ENCODE data around the gene TMSB10. TPM values are rescaled to one million over a fixed set of nuclear protein-coding genes. Genes with fewer than 3 reads are reported as not detected.

The TMSB10 gene
- total and polyA plus RNA-seq, 2 of the 13 experiments (the other 11 are each of a cell fraction or from before 2014, with no cell fraction given), result 665 to 708 TPM

DNA sequence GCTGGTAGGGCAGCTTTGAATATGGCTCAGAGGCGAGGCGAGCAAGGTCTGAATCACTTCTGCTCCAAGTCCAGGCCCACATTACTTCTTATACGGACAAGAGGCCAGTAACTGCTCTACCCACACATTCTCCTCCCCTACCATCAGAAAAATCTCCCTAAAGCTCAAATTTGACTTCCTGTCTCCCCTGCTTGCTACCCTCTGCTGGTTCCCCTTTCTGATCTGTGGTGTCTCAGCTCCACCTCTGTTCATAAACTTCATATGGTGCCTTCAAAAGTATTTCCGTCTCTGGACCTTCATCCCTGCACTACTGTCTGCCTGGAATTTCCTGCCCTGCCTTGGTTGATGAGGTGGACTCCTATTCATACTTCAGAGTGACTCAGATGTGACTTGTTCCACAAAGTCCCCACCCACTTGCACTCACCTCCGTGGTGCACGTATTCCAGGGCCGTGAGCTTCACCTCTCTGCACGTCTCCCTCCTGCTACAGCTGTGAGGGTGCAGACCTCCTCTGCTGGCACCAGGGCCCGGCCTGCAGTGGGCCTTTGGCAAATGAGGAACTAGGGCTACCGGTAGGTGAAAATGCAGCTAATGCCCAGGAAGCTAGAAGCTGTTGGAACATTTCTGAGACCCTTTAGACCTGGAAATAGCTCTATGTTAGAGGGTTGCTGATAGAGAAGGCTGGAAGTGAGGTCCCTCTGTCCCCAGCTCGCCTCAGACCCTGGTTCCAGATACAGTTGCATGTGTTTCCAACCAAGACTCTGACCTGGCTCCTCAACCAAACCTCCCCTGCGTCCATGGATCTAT is 41.0 kb downstream of the TMSB10 start (continued):
- TF ChIP-seq, protein P1, sequence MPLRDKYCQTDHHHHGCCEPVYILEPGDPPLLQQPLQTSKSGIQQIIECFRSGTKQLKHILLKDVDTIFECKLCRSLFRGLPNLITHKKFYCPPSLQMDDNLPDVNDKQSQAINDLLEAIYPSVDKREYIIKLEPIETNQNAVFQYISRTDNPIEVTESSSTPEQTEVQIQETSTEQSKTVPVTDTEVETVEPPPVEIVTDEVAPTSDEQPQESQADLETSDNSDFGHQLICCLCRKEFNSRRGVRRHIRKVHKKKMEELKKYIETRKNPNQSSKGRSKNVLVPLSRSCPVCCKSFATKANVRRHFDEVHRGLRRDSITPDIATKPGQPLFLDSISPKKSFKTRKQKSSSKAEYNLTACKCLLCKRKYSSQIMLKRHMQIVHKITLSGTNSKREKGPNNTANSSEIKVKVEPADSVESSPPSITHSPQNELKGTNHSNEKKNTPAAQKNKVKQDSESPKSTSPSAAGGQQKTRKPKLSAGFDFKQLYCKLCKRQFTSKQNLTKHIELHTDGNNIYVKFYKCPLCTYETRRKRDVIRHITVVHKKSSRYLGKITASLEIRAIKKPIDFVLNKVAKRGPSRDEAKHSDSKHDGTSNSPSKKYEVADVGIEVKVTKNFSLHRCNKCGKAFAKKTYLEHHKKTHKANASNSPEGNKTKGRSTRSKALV (CRISPR knock-in tag; IDR thresholded peaks at IDR 0.05), result no peak
- TF ChIP-seq ZFP41 (CRISPR knock-in tag; IDR thresholded peaks at IDR 0.05; ENCODE audit: borderline replicate concordance) (peak; percentile 21; the same call in 1 of the 2 replicates), DR1 (CRISPR knock-in tag; IDR thresholded peaks at IDR 0.05) (no peak), ZFP1 (CRISPR knock-in tag; IDR thresholded peaks at IDR 0.05) (no peak), NFRKB (IDR thresholded peaks at IDR 0.05) (no peak), ZNF180 (CRISPR knock-in tag; IDR thresholded peaks at IDR 0.05; ENCODE audit: borderline replicate concordance, low read depth) (no peak), ZNF432 (CRISPR knock-in tag; IDR thresholded peaks at IDR 0.05; ENCODE audit: borderline replicate concordance) (no peak), PHF20 (CRISPR knock-in tag; IDR thresholded peaks at IDR 0.05) (no peak), ZSCAN12 (CRISPR knock-in tag; IDR thresholded peaks at IDR 0.05) (no peak), AKAP8 (CRISPR knock-in tag; IDR thresholded peaks at IDR 0.05) (peak; percentile 71; the same call in 1 of the 2 replicates), MTA3 (CRISPR knock-in tag; IDR thresholded peaks at IDR 0.05) (no peak), ESRRA (CRISPR knock-in tag; IDR thresholded peaks at IDR 0.05; ENCODE audit: low read depth) (peak; percentile 58; the same call in 1 of the 2 replicates)
- TF ChIP-seq, protein P2, sequence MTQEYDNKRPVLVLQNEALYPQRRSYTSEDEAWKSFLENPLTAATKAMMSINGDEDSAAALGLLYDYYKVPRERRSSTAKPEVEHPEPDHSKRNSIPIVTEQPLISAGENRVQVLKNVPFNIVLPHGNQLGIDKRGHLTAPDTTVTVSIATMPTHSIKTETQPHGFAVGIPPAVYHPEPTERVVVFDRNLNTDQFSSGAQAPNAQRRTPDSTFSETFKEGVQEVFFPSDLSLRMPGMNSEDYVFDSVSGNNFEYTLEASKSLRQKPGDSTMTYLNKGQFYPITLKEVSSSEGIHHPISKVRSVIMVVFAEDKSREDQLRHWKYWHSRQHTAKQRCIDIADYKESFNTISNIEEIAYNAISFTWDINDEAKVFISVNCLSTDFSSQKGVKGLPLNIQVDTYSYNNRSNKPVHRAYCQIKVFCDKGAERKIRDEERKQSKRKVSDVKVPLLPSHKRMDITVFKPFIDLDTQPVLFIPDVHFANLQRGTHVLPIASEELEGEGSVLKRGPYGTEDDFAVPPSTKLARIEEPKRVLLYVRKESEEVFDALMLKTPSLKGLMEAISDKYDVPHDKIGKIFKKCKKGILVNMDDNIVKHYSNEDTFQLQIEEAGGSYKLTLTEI (CRISPR knock-in tag; conservative IDR thresholded peaks at IDR 0.05), result no peak
- TF ChIP-seq, protein P3, sequence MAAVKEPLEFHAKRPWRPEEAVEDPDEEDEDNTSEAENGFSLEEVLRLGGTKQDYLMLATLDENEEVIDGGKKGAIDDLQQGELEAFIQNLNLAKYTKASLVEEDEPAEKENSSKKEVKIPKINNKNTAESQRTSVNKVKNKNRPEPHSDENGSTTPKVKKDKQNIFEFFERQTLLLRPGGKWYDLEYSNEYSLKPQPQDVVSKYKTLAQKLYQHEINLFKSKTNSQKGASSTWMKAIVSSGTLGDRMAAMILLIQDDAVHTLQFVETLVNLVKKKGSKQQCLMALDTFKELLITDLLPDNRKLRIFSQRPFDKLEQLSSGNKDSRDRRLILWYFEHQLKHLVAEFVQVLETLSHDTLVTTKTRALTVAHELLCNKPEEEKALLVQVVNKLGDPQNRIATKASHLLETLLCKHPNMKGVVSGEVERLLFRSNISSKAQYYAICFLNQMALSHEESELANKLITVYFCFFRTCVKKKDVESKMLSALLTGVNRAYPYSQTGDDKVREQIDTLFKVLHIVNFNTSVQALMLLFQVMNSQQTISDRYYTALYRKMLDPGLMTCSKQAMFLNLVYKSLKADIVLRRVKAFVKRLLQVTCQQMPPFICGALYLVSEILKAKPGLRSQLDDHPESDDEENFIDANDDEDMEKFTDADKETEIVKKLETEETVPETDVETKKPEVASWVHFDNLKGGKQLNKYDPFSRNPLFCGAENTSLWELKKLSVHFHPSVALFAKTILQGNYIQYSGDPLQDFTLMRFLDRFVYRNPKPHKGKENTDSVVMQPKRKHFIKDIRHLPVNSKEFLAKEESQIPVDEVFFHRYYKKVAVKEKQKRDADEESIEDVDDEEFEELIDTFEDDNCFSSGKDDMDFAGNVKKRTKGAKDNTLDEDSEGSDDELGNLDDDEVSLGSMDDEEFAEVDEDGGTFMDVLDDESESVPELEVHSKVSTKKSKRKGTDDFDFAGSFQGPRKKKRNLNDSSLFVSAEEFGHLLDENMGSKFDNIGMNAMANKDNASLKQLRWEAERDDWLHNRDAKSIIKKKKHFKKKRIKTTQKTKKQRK (IDR thresholded peaks at IDR 0.05; ENCODE audit: low read length), result 0 out of 2 replicates have a peak, but pooled peaks have one; percentile 8
- TF ChIP-seq, protein P4, sequence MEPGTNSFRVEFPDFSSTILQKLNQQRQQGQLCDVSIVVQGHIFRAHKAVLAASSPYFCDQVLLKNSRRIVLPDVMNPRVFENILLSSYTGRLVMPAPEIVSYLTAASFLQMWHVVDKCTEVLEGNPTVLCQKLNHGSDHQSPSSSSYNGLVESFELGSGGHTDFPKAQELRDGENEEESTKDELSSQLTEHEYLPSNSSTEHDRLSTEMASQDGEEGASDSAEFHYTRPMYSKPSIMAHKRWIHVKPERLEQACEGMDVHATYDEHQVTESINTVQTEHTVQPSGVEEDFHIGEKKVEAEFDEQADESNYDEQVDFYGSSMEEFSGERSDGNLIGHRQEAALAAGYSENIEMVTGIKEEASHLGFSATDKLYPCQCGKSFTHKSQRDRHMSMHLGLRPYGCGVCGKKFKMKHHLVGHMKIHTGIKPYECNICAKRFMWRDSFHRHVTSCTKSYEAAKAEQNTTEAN (CRISPR knock-in tag; conservative IDR thresholded peaks at IDR 0.05), result peak; percentile 79; the same call in 1 of the 2 replicates

Measured in HepG2 (cell line).